HEK293T (cell line): ENCODE measurements around the gene PYGO2.

Source experiments
- CTCF ChIA-PET: fragments of 350-600 bp; formaldehyde crosslinking; extraction: SDS; loops from one replicate; lab custom pipeline; 2021; ENCODE audit warnings: antibody characterized with exemption, inconsistent platforms; lab: Yijun Ruan, JAX
- POLR2A ChIA-PET: fragments of 350-600 bp; formaldehyde crosslinking; extraction: SDS; loops from one replicate; lab custom pipeline; 2020; ENCODE audit warnings: antibody characterized with exemption, inconsistent platforms; lab: Yijun Ruan, JAX
- DNase-seq: peaks from one replicate; pipeline ENCODE4 v3.0.0; 2012; ENCODE audit warnings: mixed read lengths; ENCODE audit errors: extremely low spot score
- ARNT ChIP-seq: fragments of 450-650 bp; IDR thresholded peaks from 2 replicates; pipeline ENCODE4 v1.6.1; 2017; ENCODE audit warnings: mild to moderate bottlenecking
- BHLHE40 ChIP-seq: fragments of 450-650 bp; IDR thresholded peaks from 2 replicates; pipeline ENCODE4 v1.6.1; 2016; ENCODE audit warnings: mild to moderate bottlenecking, moderate library complexity, borderline replicate concordance
- CTBP1 ChIP-seq: fragments of 450-650 bp; IDR thresholded peaks from 2 replicates; pipeline ENCODE4 v1.6.1; 2016; ENCODE audit warnings: borderline replicate concordance
- ELF4 ChIP-seq: fragments of 450-650 bp; IDR thresholded peaks from 2 replicates; pipeline ENCODE4 v1.6.1; 2017; ENCODE audit warnings: antibody characterized with exemption
- FOXA1 ChIP-seq: fragments of 450-650 bp; IDR thresholded peaks from 2 replicates; pipeline ENCODE4 v1.6.1; 2016; ENCODE audit warnings: mild to moderate bottlenecking
- FOXK2 ChIP-seq: fragments of 450-650 bp; IDR thresholded peaks from 2 replicates; pipeline ENCODE4 v1.6.1; 2016; ENCODE audit warnings: mild to moderate bottlenecking
- FOXM1 ChIP-seq: fragments of 450-650 bp; IDR thresholded peaks from 2 replicates; pipeline ENCODE4 v1.6.1; 2017; ENCODE audit warnings: mild to moderate bottlenecking, borderline replicate concordance
- HDGF ChIP-seq: fragments of 450-650 bp; IDR thresholded peaks from 2 replicates; pipeline ENCODE4 v1.6.1; 2017; ENCODE audit warnings: antibody characterized with exemption, borderline replicate concordance
- L3MBTL2 ChIP-seq: fragments of 450-650 bp; conservative IDR thresholded peaks from 2 replicates; pipeline ENCODE4 v1.6.1; 2016; ENCODE audit warnings: mild to moderate bottlenecking
- LEF1 ChIP-seq: fragments of 450-650 bp; IDR thresholded peaks from 2 replicates; pipeline ENCODE4 v1.6.1; 2017; ENCODE audit warnings: mild to moderate bottlenecking, borderline replicate concordance
- NFRKB ChIP-seq: fragments of 450-650 bp; IDR thresholded peaks from 2 replicates; pipeline ENCODE4 v1.6.1; 2016; ENCODE audit warnings: mild to moderate bottlenecking, moderate library complexity
- SP1 ChIP-seq: fragments of 450-650 bp; IDR thresholded peaks from 2 replicates; pipeline ENCODE4 v1.6.1; 2017
- SUZ12 ChIP-seq: fragments of 450-650 bp; IDR thresholded peaks from 2 replicates; pipeline ENCODE4 v1.6.1; 2016; ENCODE audit warnings: mild to moderate bottlenecking
- TARDBP ChIP-seq: fragments of 450-650 bp; IDR thresholded peaks from 2 replicates; pipeline ENCODE4 v1.6.1; 2016
- ZNF384 ChIP-seq: fragments of 450-650 bp; IDR thresholded peaks from 2 replicates; pipeline ENCODE4 v1.6.1; 2016
- TF ChIP-seq, protein P1 (sequence below): fragments of 450-650 bp; IDR thresholded peaks from 2 replicates; pipeline ENCODE4 v1.6.1; 2016

PYGO2 gene

DNA sequence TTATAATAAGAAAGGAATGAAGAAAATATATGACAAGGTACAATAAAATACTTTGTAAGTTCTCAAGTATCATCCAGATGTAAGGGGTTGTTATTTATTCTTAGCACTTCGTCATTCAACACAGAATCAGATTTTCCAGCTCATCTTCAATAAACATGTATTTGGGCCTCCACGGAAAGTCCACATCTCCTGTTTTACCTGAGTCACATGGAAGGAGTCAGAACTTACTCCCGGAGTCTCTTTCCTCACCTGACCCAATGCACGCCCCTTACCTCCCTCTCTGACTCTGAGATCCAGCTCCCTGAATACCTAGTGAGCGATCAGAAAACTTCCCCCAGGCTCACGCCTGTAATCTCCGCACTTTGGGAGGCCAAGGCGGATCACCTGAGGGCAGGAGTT is 23.6 kb downstream of the PYGO2 start:
- TF ChIP-seq FOXM1: no peak
- no peak for TF ChIP-seq LEF1
- TF ChIP-seq ARNT: no peak
- TF ChIP-seq CTBP1: no peak
- no peak for TF ChIP-seq BHLHE40
- no peak for TF ChIP-seq NFRKB
- no peak for TF ChIP-seq ELF4
- TF ChIP-seq SP1: no peak
- no peak for TF ChIP-seq HDGF
- TF ChIP-seq, protein P1, sequence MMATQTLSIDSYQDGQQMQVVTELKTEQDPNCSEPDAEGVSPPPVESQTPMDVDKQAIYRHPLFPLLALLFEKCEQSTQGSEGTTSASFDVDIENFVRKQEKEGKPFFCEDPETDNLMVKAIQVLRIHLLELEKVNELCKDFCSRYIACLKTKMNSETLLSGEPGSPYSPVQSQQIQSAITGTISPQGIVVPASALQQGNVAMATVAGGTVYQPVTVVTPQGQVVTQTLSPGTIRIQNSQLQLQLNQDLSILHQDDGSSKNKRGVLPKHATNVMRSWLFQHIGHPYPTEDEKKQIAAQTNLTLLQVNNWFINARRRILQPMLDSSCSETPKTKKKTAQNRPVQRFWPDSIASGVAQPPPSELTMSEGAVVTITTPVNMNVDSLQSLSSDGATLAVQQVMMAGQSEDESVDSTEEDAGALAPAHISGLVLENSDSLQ: no peak
- TF ChIP-seq TARDBP: no peak
- no peak for TF ChIP-seq ZNF384
- no peak for TF ChIP-seq FOXA1
- TF ChIP-seq FOXK2: no peak
- no peak for TF ChIP-seq L3MBTL2
- no peak for TF ChIP-seq SUZ12
- CTCF ChIA-PET: interaction anchor here (0.6 kb wide), 1 partner anchor 269 kb away, joined by 3 read pairs; no protein-coding TSS in a partner anchor
- no peak for DNase-seq
- POLR2A ChIA-PET: interaction anchor here (1.1 to 3.2 kb wide), 4 partner anchors 18 to 62 kb away, joined by 3 to 18 read pairs (median 8); partner anchors contain the start of genes PBXIP1 and SHC1

DNA sequence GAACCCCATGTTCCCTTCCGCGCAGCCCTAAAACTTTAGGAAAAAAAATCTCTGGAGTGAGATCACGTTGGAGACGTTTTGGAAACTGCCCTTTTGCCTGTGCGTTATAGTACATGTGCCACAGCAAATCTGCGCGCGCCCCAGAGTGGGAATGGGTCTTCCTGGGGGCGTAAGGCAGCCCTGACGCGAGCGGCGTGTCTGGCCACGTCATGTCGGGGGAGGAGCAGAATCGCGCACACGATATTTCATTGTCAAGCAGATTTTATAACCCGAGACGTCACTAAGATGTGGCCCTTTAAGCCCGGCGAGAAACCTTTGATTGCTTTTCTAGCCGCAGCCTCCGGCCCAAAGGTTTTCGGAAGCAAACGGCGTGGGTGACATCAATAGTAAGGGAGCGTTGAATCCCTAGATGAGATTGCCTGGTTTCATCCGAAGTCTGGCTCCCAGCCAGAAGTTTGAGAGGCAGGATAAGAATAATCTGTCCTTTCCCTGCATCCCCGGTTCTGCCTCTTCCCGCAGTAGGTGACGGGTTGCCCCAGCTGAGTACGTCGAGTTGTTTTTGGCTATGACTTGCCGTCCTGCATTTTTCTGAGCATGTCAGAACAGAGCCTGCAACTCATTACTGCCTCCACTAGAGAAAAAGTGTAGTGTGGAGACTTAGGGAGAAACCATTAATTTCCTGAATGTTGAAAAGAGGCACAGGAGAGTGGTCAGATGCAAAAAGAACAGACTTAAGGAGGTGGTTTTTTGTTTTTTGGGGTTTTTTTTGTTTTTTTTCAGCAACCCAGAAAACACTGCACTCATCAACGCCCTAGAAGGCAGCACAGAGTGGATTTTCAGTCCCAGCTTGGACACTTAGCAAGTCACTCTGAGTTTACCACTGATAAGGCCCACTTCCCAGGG is 24.2 kb downstream of the PYGO2 start:
- CTCF ChIA-PET: interaction anchor here (0.6 to 1.7 kb wide), 3 partner anchors 18 to 269 kb away, joined by 3 to 4 read pairs (median 3); partner anchors contain the start of genes PBXIP1 and SHC1
- TF ChIP-seq, protein P1: peak; percentile 96
- TF ChIP-seq FOXM1 (peak; percentile 62; the same call in 1 of the 2 replicates), ARNT (no peak), BHLHE40 (peak; percentile 96), L3MBTL2 (peak; percentile 22; the same call in 1 of the 2 replicates)
- peak; percentile 95 for DNase-seq
- POLR2A ChIA-PET: interaction anchor here (0.8 to 3.2 kb wide), 19 partner anchors 8 to 327 kb away, joined by 3 to 18 read pairs (median 5); partner anchors contain the start of genes ADAM15, PBXIP1, PYGO2 and SHC1

- ChIA-PET POLR2A (interaction anchor here (0.8 to 3.2 kb wide), 20 partner anchors 8 to 326 kb away, joined by 3 to 18 read pairs (median 5); partner anchors contain the start of genes ADAM15, PBXIP1, PYGO2 and SHC1), CTCF (interaction anchor here (0.8 to 1.7 kb wide), 5 partner anchors 9 to 58 kb away, joined by 3 to 5 read pairs (median 4); partner anchors contain the start of genes PBXIP1 and PYGO2)
- TF ChIP-seq HDGF (no peak), SUZ12 (no peak), ZNF384 (no peak), BHLHE40 (no peak), SP1 (no peak), FOXA1 (no peak), FOXK2 (peak; percentile 74; the same call in 1 of the 2 replicates), FOXM1 (no peak; the same call in 1 of the 2 replicates), ARNT (no peak), LEF1 (no peak), L3MBTL2 (peak; percentile 100), ELF4 (peak; percentile 31; the same call in 1 of the 2 replicates), CTBP1 (peak; percentile 24; the same call in 1 of the 2 replicates), NFRKB (no peak)
- TF ChIP-seq, protein P1: no peak
- peak; percentile 96 for DNase-seq
Measured at GRCh38 chr1:154936555-154937084, 25.0 kb downstream of the PYGO2 start, which contains the start of gene PMVK. PMVK (minus strand) TSS chr1:154936719; CDS start chr1:154936685, 34 bp downstream.

- TF ChIP-seq NFRKB: no peak
- no peak for TF ChIP-seq LEF1
- TF ChIP-seq SUZ12: no peak
- TF ChIP-seq L3MBTL2: no peak
- no peak for TF ChIP-seq BHLHE40
- no peak for TF ChIP-seq ELF4
- TF ChIP-seq SP1: no peak
- TF ChIP-seq, protein P1: no peak
- TF ChIP-seq FOXM1: no peak
- no peak for TF ChIP-seq FOXA1
- TF ChIP-seq ZNF384: no peak
- no peak for TF ChIP-seq CTBP1
- TF ChIP-seq TARDBP: no peak
- no peak for TF ChIP-seq ARNT
- TF ChIP-seq HDGF: no peak
- TF ChIP-seq FOXK2: no peak
- POLR2A ChIA-PET: interaction anchor here (0.7 to 3.2 kb wide), 20 partner anchors 9 to 326 kb away, joined by 3 to 18 read pairs (median 5); partner anchors contain the start of genes ADAM15, PBXIP1, PYGO2 and SHC1
Measured at GRCh38 chr1:154935749-154936554, 25.6 kb downstream of the PYGO2 start.

More at GRCh38 chr1:154935749-154936554, 25.6 kb downstream of the PYGO2 start:
- CTCF ChIA-PET: interaction anchor here (0.8 to 1.7 kb wide), 5 partner anchors 8 to 57 kb away, joined by 3 to 5 read pairs (median 4); partner anchors contain the start of genes PBXIP1 and PYGO2
- no peak for DNase-seq
